IPS DF 4.7 (cell line): Measurements from ENCODE around the gene ZNF358.

Experiments
- DNase-seq: peaks from one replicate; pipeline ENCODE4 v3.0.0-alpha.2; 2013; ENCODE audit warnings: low spot score; ENCODE audit errors: extremely low read depth

ZNF358 gene

GRCh38 chr19:7489609-7490044 lies 26.3 kb upstream of the ZNF358 start:
- no peak for DNase-seq

GRCh38 chr19:7492142-7492541 lies 23.8 kb upstream of the ZNF358 start:
- no peak for DNase-seq

- DNase-seq: no peak
Measured at GRCh38 chr19:7492558-7492957, 23.3 kb upstream of the ZNF358 start.

GRCh38 chr19:7494416-7495098 lies 21.3 kb upstream of the ZNF358 start:
- no peak for DNase-seq

- DNase-seq: no peak
Measured at GRCh38 chr19:7497292-7497691, 18.6 kb upstream of the ZNF358 start.

- no peak for DNase-seq
Measured at GRCh38 chr19:7500811-7501450, 15.0 kb upstream of the ZNF358 start.

GRCh38 chr19:7502552-7502951 lies 13.4 kb upstream of the ZNF358 start:
- DNase-seq: no peak

GRCh38 chr19:7504684-7505083 lies 11.2 kb upstream of the ZNF358 start:
- no peak for DNase-seq

- DNase-seq: no peak
Measured at GRCh38 chr19:7505288-7505681, 10.6 kb upstream of the ZNF358 start.

GRCh38 chr19:7505682-7506384 lies 10.1 kb upstream of the ZNF358 start:
- no peak for DNase-seq

- no peak for DNase-seq
Measured at GRCh38 chr19:7506385-7507328, 9.2 kb upstream of the ZNF358 start.

- no peak for DNase-seq
Measured at GRCh38 chr19:7507884-7508283, 8.0 kb upstream of the ZNF358 start.

GRCh38 chr19:7509625-7510024 lies 6.3 kb upstream of the ZNF358 start:
- no peak for DNase-seq

GRCh38 chr19:7512400-7512851 lies 3.5 kb upstream of the ZNF358 start:
- no peak for DNase-seq

- no peak for DNase-seq
Measured at GRCh38 chr19:7513809-7514642, 1.9 kb upstream of the ZNF358 start.

- DNase-seq: no peak
Measured at GRCh38 chr19:7515110-7515644, 726 bp upstream of the ZNF358 start.

- DNase-seq: no peak
Measured at GRCh38 chr19:7516333-7516732, 430 bp downstream of the ZNF358 start.

- no peak for DNase-seq
Measured at GRCh38 chr19:7516878-7517277, 975 bp downstream of the ZNF358 start.

- no peak for DNase-seq
Measured at GRCh38 chr19:7519361-7520130, 3.6 kb downstream of the ZNF358 start.
